ENCODE results near the gene JAG1.

DNA sequence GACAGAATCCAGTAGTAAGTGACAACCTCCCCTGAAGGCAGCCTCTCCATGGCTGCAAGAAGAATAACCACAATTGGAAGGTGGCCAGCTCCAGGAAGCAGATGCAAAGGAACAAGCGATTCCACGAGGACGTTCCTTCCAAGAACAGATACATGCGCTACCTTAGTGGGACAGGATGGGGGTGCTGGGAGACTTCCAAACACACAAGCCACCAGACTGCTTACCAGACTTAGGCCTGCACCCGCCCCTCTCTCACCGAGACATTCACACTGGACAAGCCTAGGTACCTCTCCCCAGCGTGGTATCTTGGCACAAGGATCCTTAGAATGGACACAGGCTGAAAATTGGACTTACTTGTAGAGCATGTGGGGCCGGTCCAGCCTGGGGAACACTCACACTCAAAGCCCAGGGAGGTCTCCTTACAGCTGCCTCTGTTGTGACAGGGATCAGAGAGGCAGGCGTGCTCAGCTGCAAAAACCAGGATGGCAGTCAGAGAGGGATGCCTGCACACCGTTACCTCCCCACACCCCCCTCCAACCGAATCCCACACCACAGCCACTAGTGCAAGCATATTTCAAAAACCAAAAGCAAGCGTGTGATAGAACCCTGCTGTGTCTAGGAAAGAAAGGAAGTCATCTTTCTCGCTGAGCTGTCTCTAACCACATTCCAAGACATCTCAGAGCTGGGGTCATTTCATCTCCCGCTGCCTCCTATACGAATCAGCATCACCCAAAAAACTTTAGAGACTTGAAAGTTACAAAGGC lies 22.4 kb downstream of the JAG1 start:
- TF ChIP-seq, protein P1, sequence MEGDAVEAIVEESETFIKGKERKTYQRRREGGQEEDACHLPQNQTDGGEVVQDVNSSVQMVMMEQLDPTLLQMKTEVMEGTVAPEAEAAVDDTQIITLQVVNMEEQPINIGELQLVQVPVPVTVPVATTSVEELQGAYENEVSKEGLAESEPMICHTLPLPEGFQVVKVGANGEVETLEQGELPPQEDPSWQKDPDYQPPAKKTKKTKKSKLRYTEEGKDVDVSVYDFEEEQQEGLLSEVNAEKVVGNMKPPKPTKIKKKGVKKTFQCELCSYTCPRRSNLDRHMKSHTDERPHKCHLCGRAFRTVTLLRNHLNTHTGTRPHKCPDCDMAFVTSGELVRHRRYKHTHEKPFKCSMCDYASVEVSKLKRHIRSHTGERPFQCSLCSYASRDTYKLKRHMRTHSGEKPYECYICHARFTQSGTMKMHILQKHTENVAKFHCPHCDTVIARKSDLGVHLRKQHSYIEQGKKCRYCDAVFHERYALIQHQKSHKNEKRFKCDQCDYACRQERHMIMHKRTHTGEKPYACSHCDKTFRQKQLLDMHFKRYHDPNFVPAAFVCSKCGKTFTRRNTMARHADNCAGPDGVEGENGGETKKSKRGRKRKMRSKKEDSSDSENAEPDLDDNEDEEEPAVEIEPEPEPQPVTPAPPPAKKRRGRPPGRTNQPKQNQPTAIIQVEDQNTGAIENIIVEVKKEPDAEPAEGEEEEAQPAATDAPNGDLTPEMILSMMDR (IDR thresholded peaks at IDR 0.05), result no peak
- TF ChIP-seq POLR2A (IDR thresholded peaks at IDR 0.05), result no peak
